Endodermal cell (in vitro differentiated cells): ENCODE data around the gene ARHGAP25. TPM values are rescaled to one million over a fixed set of nuclear protein-coding genes. Genes with fewer than 3 reads are reported as not detected.

ENCODE experiments used
- DNase-seq: peaks from one replicate; pipeline ENCODE4 v3.0.0-alpha.2; 2017
- H3K27ac ChIP-seq: 2 replicates; pipeline ENCODE4 v1.5.1; 2013; ENCODE audit warnings: mild to moderate bottlenecking, low read depth, low read length, moderate library complexity
- H3K27me3 ChIP-seq: 2 replicates; pipeline ENCODE4 v1.6.1; 2013; ENCODE audit warnings: mild to moderate bottlenecking, low read length, moderate library complexity; ENCODE audit not compliant: insufficient read depth, control insufficient read depth, poor library complexity, severe bottlenecking
- H3K36me3 ChIP-seq: 2 replicates; pipeline ENCODE4 v1.7.0; 2013; ENCODE audit warnings: mild to moderate bottlenecking, low read length, moderate library complexity; ENCODE audit not compliant: control insufficient read depth, insufficient read depth
- H3K4me1 ChIP-seq: one replicate; pipeline ENCODE4 v1.7.0; 2013; ENCODE audit warnings: low read length; ENCODE audit not compliant: control insufficient read depth, insufficient read depth
- H3K4me3 ChIP-seq: 2 replicates; pipeline ENCODE4 v1.5.1; 2013; ENCODE audit warnings: mild to moderate bottlenecking, low read length, moderate library complexity
- H3K9ac ChIP-seq: 2 replicates; pipeline ENCODE4 v1.6.1; 2013; ENCODE audit warnings: mild to moderate bottlenecking, low read length, moderate library complexity; ENCODE audit not compliant: poor library complexity, severe bottlenecking; ENCODE audit errors: extremely low read depth
- H3K9me3 ChIP-seq: 2 replicates; pipeline ENCODE4 v1.6.1; 2013; ENCODE audit warnings: mild to moderate bottlenecking, low read length, moderate library complexity; ENCODE audit not compliant: control insufficient read depth
- H3K27ac Mint-ChIP-seq: 2 replicates; pipeline ENCODE4 v1.8.0; 2020; ENCODE audit warnings: mixed read lengths
- H3K27me3 Mint-ChIP-seq: 2 replicates; pipeline ENCODE4 v1.8.0; 2021; ENCODE audit warnings: mild to moderate bottlenecking, mixed read lengths; ENCODE audit not compliant: insufficient read depth
- H3K36me3 Mint-ChIP-seq: 2 replicates; pipeline ENCODE4 v1.8.0; 2020; ENCODE audit warnings: low read depth, mixed read lengths
- H3K4me1 Mint-ChIP-seq: 2 replicates; pipeline ENCODE4 v1.8.0; 2020; ENCODE audit warnings: mixed read lengths
- H3K4me3 Mint-ChIP-seq: 2 replicates; pipeline ENCODE4 v1.8.0; 2020; ENCODE audit warnings: mild to moderate bottlenecking, moderate library complexity, mixed read lengths
- H3K9me3 Mint-ChIP-seq: 2 replicates; pipeline ENCODE4 v1.8.0; 2020; ENCODE audit warnings: mild to moderate bottlenecking, mixed read lengths
- whole genome bisulfite sequencing, 2 experiments: methylation state at CpG; one replicate each; pipeline versions ENCODE4 v1.1.5 to v1.1.7; 2013; ENCODE audit warnings: missing lambda C conversion rate in 2 of 2, mixed read lengths in 1 of 2; ENCODE audit not compliant: insufficient coverage in 1 of 2, insufficient read length in 1 of 2; 5-methylcytosine and 5-hydroxymethylcytosine counted together
- total RNA-seq, 2 donors: library from RNA; stranded (reverse); fragmentation: NEBNext Ultra II Directional in 1 of 2; extraction: Animal tissue kit (Norgen Biotek cat#: 25700) in 1 of 2; gene quantifications; 2 replicates in 1 of 2; 3 replicates in 1 of 2; pipeline ENCODE4 v1.2.1, GENCODE V29; 2021
- TF ChIP-seq, protein P1 (sequence below): fragments of 200-600 bp; sonication (generic); conservative IDR thresholded peaks from 2 replicates; pipeline ENCODE4 v1.5.0; 2021; ENCODE audit warnings: antibody characterized with exemption, mild to moderate bottlenecking

Gene ARHGAP25
- total RNA-seq, 2 donors from 2014 or later: 0.82 to 2.6 TPM

GRCh38 chr2:68789603-68790002 is 55.0 kb downstream of the ARHGAP25 start:
- Histone ChIP-seq H3K27ac (no peak overlapping the region), H3K9me3 (no peaks in the 10 kb centered on the region), H3K36me3 (no peaks in the 10 kb centered on the region), H3K27me3 (no peaks in the 10 kb centered on the region), H3K4me3 (no peak overlapping the region), H3K9ac (no peak overlapping the region), H3K4me1 (no peaks in the 10 kb centered on the region)
- WGBS, 2 experiments: 93 to 96% methylated on average over 4 to 7 of the region's 7 CpGs
- no peaks in the 10 kb centered on the region for H3K36me3 Mint-ChIP-seq
- no peak for DNase-seq
- TF ChIP-seq, protein P1, sequence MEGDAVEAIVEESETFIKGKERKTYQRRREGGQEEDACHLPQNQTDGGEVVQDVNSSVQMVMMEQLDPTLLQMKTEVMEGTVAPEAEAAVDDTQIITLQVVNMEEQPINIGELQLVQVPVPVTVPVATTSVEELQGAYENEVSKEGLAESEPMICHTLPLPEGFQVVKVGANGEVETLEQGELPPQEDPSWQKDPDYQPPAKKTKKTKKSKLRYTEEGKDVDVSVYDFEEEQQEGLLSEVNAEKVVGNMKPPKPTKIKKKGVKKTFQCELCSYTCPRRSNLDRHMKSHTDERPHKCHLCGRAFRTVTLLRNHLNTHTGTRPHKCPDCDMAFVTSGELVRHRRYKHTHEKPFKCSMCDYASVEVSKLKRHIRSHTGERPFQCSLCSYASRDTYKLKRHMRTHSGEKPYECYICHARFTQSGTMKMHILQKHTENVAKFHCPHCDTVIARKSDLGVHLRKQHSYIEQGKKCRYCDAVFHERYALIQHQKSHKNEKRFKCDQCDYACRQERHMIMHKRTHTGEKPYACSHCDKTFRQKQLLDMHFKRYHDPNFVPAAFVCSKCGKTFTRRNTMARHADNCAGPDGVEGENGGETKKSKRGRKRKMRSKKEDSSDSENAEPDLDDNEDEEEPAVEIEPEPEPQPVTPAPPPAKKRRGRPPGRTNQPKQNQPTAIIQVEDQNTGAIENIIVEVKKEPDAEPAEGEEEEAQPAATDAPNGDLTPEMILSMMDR: no peak
- H3K4me1 Mint-ChIP-seq: peaks cover 5% of the 10 kb centered on the region
- H3K27me3 Mint-ChIP-seq: peaks cover 2% of the 10 kb centered on the region
- no peak overlapping the region for H3K27ac Mint-ChIP-seq
- H3K4me3 Mint-ChIP-seq: no peak overlapping the region
- H3K9me3 Mint-ChIP-seq: no peaks in the 10 kb centered on the region

GRCh38 chr2:68790600-68790999 is 56.0 kb downstream of the ARHGAP25 start:
- no peak overlapping the region for H3K27ac Mint-ChIP-seq

DNA sequence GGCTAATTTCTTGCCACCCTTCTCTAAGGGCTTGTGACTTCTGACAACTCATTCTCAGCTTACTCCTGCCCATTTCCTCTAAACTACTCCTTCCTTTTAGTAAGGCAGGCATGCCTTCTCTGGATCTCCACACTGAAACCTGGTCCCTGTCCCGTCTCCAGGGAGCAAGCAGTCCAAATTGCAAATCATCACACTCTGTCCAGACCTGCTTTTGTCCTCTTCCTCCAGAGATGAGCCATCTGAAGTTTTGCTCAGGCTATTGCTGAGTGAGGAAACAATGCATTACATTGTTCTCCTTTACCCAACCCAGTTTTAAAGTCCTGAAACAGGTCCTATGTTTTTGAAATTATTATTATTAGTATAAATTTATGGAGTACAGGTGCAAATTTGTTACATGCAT is 57.3 kb downstream of the ARHGAP25 start:
- H3K4me1 Mint-ChIP-seq: peaks cover 5% of the 10 kb centered on the region
- DNase-seq: no peak
- H3K9me3 Mint-ChIP-seq: no peaks in the 10 kb centered on the region
- no peaks in the 10 kb centered on the region for H3K4me1 ChIP-seq
- no peak overlapping the region for H3K4me3 ChIP-seq
- no peak overlapping the region for H3K9ac ChIP-seq
- TF ChIP-seq, protein P1: no peak
- H3K36me3 Mint-ChIP-seq: no peaks in the 10 kb centered on the region
- H3K27ac ChIP-seq: no peak overlapping the region
- no peaks in the 10 kb centered on the region for H3K36me3 ChIP-seq
- no peaks in the 10 kb centered on the region for H3K27me3 ChIP-seq
- WGBS, 2 experiments: 76% methylated on average over 1 of the region's 1 CpG; no CpG with 5 or more reads in 1 of the 2 experiments
- H3K4me3 Mint-ChIP-seq: no peak overlapping the region
- H3K9me3 ChIP-seq: no peaks in the 10 kb centered on the region
- peaks cover 2% of the 10 kb centered on the region for H3K27me3 Mint-ChIP-seq
- H3K27ac Mint-ChIP-seq: no peak overlapping the region

More at GRCh38 chr2:68790600-68790999, 56.0 kb downstream of the ARHGAP25 start:
- H3K9ac ChIP-seq: no peak overlapping the region
- no peaks in the 10 kb centered on the region for H3K36me3 Mint-ChIP-seq
- 89 to 100% methylated on average over 4 to 7 of the region's 7 CpGs for WGBS, 2 experiments
- no peaks in the 10 kb centered on the region for H3K36me3 ChIP-seq
- peaks cover 2% of the 10 kb centered on the region for H3K27me3 Mint-ChIP-seq
- no peaks in the 10 kb centered on the region for H3K9me3 Mint-ChIP-seq
- no peaks in the 10 kb centered on the region for H3K9me3 ChIP-seq
- H3K27me3 ChIP-seq: no peaks in the 10 kb centered on the region
- no peak overlapping the region for H3K27ac ChIP-seq
- H3K4me1 ChIP-seq: no peaks in the 10 kb centered on the region
- no peak overlapping the region for H3K4me3 ChIP-seq
- TF ChIP-seq, protein P1: no peak
- H3K4me1 Mint-ChIP-seq: peaks cover 5% of the 10 kb centered on the region
- DNase-seq: no peak
- H3K4me3 Mint-ChIP-seq: no peak overlapping the region
